ENCODE data around the gene PEBP1.
"Not testable (repeated sequence)": the region's sequence is repeated elsewhere in the genome, so short reads cannot be mapped to it uniquely, and the experiment has no call there.

PEBP1 gene

DNA sequence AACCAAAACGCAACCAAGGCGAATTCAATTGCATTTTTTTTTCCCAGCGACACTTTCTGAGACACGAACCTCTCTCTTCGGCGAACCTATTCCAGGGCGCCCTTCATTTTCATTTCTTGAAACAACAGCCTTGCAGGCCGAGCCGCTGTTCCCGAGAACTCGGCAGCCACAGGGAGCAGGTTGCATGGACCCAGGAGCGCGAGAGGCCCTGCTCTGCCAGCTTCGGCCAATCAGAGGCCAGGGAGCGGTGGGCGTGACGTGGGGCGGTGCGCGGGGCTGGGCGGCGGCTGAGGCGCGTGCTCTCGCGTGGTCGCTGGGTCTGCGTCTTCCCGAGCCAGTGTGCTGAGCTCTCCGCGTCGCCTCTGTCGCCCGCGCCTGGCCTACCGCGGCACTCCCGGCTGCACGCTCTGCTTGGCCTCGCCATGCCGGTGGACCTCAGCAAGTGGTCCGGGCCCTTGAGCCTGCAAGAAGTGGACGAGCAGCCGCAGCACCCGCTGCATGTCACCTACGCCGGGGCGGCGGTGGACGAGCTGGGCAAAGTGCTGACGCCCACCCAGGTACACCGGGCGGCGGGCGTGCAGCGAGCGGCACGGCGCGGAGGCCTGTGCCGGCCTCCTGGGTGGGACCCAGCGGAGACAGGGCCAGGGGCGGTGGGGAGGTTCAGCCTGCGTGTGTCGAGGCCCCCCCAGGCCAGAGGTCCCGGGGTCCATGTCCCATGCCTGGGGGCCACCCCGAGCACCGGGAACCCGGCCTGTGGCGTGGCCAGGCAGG, at the start of gene PEBP1:
TSS of gene PEBP1 (plus strand) at position 337 of the 771 bp plus-strand sequence. CDS start at position 423, 86 bp downstream.
- DNase-seq, result peak; percentile 27

DNA sequence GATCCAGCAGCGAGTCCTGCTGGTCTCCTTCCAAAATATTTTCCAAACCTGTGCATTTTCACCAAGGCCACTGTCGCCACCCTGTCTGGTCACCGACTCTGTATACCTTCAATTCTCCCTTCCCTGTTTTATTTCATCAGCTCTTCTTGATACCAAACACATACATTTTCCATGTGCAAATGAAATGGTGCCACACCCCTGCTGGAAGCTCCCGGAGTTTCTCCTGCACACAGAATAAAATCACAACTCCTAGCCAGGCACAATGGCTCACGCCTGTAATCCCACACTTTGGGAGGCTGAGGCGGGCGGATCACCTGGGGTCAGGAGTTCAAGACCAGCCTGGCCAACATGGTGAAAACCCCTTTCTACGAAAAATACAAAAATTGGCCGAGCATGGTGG, 46.1 kb upstream of the PEBP1 start:
- DNase-seq, result no peak

DNA sequence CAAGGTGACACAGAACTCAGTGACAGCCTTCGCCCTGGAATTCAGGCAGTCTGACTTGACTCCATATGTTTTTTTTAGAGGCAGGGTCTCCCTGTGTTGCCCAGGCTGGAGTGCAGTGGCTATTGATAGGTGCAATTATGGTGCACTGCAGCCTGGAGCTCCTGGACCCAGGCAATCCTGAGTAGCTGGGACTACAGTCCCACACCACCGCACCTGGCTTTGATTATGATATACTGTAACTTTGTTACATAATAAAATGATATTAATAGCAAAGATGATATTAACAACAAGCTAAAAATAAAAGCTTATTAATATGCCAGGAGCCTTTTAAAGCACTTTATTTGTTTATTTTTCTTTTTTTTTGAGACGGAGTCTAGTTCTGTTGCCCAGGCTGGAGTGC, 41.9 kb upstream of the PEBP1 start:
- no peak for DNase-seq

DNA sequence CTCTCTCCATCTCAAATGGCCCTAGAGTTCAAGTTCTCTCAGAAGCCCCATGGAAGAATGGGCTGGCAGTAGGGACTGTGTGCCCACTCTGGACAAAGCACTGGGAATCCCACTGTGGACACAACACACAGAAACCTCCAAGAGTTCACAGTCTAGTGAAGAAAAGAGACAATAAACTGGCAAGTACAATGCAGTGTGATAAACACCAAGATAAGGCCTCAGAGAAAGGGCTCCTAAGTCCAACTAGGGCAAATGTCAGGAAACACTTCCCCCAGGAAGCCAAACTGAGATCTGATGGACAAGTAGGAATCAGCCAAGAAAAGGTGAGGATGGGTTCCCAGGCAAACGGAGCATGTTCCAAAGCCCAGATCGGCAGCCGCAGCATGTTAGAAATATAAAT, 37.5 kb upstream of the PEBP1 start:
- no peak for DNase-seq

DNA sequence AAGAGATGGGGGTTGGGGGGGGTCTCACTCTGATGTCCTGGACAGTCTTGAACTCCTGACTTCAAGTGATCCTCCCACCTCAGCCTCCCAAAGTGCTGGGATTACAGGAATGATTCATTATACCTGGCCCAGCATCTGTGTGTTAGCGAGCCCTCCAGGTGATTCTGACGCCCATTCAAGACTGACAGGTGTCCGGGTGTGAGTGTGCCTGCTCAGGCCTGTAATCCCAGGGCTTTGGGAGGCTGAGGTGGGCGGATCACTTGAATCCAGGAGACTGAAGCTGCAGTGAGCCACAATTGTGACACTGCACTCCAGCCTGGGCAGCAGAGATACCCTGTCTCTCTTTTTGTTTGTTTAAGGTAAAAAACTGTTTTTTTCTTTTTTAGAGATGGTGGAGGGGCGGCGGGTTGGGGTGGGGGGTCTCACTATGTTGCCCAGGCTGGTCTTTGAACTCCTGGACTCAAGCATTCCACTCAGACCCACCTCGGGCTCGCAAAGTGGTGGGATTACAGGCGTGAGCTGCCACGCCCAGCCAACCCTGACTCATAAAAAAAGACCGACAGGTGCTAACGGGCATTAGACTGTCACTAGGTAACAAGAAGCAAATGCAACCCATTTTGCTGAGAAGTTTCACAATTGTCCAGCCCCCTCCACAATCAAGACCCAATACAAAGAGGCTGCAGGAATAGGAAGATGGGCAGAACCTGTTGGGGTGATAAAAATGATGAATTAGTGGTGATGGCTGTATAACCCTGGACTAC, 36.8 kb upstream of the PEBP1 start:
- DNase-seq, result no peak

DNA sequence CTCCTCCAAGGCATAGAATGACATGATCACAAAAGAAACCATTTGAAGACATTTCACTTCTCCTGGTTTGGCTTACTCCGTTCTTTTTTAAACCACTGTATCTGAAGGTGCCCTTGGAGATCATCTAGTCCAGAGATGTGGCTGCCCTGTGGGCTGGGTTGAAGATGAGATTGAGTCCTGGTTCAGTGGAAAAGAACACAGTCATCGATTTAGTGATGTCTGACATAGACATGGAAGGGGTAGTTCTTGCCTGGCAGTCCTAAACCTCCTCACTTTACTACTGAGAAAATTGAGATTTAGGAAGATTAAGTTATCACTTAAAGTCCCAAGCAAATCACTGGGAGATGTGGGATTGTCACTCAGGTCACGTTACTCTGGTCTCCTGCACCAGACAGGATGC, 34.9 kb upstream of the PEBP1 start:
- no peak for DNase-seq

DNA sequence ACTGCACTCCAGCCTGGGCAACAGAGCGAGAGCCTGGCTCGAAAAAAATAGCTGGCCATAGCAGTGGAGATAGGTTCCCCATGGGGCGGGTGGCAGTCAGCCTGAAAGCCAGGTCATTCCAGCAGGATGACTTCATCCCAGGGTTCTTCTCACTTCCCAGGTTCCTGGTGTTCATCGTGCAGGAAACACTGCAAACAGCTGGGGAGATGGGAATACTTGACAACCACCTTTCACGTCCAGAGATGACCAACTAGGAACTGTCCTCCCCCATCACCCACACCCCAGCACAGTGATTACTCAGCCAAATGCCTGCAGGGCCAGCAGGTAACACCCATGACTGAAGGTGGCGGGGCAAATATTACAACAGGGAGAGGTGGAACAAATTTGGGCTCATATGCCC, 33.9 kb upstream of the PEBP1 start:
- no peak for DNase-seq

DNA sequence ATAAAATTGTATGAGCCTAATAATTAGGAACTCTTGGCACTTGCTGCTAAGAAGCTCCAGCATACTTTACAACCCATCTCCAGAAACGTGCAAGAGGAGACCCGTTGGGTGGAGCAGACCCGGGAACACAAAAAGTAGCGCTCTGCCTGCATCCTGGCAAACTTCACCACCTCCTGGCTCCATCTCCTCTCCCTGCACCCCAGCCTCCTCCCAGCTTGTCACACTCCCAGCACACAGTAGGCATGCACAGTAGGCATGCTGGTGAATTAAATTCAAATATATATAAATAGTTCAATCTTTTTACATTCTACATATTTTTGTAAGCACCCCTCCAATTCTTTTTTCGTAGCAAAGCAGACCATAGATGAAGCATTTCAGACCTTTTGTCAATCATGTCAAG, 33.3 kb upstream of the PEBP1 start:
- no peak for DNase-seq

DNA sequence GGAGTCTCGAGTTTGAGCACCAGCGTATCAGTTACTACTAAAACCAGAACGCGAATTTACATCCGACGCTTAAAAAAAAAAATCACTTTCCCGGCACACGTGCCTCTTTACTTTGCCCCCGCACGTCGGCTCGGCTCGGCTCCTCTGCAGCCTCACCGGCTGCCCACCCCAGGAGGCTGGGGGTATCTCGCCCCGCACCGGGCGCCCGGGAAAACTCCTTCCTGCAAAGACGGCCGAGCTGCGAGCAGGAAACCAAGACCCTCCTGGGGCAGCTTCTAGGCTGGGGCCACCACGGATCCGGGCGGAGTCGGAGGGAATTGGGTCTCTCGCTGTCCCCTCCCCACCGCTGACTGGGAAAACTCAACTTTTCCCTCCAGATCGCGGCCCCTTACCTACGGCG, 32.7 kb upstream of the PEBP1 start:
- DNase-seq, result no peak

DNA sequence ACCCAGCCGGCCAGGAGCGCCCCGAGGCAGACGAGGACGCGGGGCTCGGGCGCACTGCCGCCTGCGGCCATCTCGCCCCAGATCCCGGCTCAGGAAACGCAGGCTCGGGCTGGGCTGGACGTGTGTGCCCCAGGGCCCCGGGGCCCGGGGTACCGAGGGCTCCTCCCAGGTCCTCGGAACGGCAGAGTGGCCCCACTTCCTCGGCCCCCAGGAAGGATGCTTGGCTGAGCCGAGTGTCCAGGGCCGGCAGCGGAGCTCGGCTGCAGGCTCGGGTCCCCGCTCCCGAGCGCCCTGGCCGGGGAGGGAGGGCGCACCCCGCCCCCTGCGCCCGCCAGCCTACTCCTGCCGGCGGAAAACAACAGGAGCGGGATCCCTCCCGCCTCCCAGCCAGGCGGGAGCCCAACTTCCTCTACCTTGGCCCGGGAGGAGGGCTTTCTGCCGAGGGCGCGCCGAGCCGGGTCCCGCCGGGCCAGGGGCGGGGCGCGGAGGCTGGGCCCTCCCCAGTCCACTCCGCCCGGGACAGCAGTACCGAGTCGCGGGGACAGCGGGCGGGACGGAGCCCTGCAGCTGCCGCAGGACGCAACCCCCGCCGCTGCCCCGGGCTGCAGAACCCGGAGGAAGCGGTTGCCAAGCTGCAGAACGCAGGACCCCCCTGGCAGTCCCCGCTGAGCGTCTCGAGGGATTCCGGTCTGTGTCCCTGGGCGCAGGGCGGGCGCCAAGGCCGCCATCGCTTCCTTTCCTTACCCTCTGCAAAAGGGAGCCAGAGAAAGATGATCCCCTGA, 32.1 kb upstream of the PEBP1 start, which contains the start of gene VSIG10:
TSS of gene VSIG10 (minus strand) at position 411 of the 782 bp plus-strand sequence. CDS start at position 71, 340 bp downstream.
- no peak for DNase-seq

DNA sequence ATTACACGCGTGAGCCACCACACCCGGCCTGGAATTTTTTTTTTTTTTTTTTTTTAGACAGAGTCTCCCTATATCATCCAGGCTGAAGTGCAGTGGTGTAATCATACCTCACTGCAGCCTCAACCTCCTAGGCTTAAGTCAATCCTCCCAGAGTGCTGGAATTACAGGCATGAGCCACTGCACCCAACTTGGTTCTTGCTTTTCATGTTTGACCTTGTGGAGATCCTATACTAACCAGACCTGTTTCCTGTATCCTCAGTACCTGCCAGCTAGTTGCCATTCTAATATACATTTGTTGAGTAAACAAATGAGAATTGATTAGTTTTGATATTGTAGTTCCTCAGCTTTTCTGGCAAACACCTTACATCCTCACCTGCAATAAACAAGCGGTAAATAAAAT, 28.9 kb upstream of the PEBP1 start:
- no peak for DNase-seq

DNA sequence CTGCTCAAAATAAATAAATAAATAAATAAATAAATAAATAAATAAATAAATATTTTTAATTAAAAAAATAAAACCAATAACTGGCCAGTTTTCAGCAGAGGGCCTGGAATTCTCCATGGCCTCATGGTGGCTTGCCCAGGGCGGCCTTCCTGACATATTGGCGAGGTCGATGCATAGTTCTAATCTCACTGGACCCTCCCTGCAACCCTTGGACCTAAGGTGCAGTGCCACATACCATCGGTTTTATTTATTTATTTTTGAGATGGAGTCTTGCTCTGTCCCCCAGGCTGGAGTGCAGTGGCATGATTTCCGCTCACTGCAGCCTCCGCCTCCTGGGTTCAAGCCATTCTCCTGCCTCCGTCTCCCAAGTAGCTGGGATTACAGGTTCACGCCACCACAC, 28.2 kb upstream of the PEBP1 start:
- no peak for DNase-seq

DNA sequence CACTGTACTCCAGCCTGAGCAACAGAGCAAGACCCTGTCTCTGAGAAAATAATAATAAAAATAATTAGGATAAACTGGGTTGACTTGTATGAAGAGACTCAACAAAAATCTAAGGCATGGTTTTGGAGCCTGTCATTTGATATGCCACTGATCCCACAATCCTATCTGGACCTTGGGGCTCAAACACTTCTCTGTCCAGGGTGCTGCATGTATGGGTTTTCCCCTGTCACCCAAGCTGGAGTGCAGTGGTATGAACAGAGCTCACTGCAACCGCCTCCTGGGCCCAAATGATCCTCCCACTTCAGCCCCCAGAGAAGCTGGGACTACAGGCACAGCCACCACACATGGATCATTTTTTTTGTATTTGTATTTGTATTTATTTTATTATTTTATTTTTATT, 26.8 kb upstream of the PEBP1 start:
- no peak for DNase-seq

DNA sequence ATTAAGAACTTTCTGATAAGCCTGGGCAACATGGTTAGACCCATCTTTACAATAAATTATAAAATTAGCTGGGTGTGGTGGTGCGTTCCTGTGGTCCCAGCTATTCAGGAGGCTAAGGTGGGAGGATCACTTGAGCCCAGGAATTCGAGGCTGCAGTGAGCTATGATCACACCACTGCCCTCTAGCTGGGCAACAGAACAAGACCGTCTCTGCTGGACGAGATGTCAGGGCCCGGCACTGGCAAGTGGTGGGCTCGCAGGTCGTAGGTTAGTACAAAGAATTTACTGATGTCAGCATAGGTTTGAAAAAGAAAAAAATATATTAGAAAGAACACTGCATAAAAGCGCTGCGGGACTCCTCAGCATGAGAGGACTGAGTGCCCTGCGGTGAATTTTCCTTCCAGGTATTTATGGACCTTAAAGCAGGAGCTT, 16.5 kb upstream of the PEBP1 start:
- DNase-seq, result no peak

DNA sequence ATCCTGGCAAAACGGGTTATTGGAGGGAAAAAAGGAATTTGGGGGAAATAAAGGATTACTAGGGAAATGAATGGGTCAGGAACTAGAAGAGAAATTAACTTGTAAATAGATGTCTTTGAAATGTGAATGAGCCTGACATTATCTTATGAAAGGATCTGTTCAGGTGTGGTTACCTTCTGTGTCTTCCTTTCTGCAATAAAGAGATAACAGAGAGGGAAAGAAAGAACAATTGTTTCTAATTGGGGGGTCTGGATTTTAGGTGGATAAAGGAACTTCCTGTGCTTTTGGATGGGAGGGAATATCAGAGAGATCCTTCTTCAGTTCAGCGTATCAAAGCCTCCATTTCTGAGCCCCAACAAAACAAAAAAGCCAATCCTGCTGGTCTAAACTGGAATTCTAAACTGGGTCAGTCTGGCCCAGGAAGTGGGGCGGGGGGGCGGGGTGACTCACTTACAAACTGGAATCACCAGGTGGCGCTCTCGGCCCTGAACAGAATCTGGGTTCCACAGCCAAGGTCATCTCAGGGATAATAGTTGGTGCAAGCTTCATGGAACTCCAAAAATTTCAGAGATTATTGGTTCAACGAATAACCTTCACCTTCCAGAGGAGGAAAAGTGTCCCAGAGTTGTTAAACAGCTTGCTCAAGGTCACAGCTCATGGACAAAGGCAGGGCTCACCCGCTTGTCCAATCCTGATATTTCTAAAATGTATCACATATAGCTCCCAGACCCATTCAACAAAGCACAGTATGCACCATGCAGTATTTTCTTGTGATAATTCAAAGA, 15.2 kb upstream of the PEBP1 start:
- DNase-seq, result no peak

DNA sequence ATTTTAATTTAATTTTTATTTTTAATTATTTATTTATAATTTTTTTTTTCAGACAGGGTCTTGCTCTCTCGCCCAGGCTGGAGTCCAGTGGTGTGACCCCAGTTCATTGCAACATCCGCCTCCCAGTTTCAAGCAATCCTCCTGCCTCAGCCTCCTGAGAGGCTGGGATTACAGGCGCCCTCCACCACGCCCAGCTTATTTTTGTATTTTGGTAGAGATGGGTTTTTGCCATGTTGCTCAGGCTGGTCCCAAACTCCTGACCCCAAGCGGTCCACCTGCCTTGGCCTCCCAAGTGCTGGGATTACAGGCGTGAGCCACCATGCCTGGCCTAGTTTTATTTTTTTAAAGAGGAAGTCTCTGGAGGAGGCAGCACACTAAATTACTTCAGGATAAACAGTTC, 13.7 kb upstream of the PEBP1 start:
- DNase-seq, result no peak

DNA sequence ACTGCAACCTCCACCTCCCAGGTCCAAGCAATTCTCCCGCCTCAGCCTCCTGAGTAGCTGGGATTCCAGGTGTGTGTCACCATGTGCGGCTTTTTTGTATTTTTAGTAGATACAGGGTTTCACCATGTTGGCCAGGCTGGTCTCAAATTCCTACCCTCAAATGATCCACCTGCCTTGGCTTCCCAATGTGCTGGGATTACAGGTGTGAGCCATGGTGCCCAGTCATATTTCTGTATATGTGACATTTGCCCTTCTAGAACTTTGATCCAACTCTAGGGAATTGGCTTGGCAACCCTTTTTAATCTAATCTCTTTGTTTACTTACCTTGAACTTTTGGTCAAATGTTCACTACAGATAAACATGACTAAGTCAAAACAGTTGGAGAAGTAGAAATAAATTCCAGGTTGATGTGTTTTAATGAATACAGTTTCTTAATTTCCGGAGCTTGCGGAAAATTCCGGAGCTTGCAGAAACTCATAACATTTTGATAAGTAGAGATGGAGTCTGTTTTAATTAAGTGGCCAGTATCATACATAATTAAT, 11.5 kb upstream of the PEBP1 start:
- no peak for DNase-seq

DNA sequence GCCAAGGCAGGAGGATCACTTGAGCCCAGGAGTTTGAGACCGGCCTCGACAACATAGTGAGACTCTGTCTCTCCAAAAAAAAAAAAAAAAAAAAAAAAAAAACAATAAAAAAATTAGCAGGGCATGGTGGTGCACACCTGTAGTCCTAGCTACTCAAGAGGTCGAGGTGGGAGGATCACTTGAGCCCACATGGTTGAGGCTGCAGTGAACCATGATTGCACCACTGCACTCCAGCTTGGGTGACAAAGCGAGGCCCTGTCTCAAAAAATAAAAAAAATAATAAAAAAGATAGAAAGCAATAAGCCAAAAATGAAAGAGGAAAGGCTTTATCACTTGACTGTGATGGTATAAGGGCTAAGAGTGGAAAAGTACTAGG, 10.2 kb upstream of the PEBP1 start:
- DNase-seq, result no peak

DNA sequence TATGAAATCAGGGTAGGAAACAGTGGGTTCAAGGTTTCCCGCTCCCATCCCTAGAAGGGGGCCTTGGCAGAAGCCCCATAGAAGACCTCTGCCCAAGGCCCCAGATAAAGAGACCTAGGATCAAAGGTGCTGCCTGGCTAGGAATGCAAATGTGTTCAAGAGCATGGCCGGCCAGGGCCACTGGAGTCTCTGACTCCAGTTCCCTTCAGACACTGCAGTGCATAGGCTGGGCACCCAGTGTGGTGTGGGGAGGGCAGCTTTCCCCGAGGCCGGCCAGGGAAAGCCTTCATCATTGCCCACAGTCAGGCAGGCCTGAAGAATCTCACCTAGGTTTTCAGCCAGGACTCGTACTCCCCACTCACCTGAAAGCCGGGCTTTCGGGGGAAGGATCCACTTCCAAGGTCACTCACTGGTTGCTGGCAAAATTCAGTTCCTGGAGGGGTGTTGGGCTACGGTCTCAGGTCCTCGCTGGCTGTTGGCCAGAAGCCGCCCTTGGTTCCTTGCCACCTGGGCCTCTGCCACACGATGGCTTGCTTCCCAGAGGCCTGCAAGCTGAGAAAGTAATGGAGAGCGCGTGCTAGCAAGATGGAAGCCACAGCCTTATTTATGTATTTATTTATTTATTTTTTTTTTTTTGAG, 9.7 kb upstream of the PEBP1 start:
- DNase-seq, result no peak

DNA sequence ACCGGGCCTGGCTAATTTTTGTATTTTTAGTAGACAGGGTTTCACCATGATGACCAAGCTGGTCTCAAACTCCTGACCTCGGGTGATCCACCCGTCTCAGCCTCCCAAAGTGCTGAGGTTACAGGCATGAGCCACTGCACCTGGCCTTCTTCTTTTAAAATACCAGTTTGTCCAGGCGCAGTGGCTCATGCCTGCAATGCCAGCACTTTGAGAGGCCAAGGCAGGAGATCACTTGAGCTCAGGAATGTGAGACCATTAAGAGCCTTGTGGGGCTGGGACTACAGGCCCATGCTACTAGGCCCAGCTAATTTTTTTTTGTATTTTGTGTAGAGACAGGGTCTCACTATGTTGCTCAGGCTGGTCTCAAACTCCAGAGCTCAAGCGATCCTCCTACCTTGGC, 8.1 kb upstream of the PEBP1 start:
- DNase-seq, result no peak

DNA sequence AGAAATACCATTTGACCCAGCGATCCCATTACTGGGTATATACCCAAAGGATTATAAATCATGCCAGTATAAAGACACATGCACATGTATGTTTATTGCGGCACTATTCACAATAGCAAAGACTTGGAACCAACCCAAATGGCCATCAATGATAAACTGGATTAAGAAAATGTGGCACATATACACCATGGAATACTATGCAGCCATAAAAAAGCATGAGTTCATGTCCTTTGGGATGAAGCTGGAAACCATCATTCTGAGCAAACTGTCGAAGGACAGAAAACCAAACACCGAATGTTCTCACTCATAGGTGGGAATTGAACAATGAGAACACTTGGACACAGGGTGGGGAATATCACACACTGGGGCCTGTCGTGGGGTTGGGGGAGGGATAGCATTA, 6.5 kb upstream of the PEBP1 start:
- DNase-seq, result not testable (repeated sequence)

DNA sequence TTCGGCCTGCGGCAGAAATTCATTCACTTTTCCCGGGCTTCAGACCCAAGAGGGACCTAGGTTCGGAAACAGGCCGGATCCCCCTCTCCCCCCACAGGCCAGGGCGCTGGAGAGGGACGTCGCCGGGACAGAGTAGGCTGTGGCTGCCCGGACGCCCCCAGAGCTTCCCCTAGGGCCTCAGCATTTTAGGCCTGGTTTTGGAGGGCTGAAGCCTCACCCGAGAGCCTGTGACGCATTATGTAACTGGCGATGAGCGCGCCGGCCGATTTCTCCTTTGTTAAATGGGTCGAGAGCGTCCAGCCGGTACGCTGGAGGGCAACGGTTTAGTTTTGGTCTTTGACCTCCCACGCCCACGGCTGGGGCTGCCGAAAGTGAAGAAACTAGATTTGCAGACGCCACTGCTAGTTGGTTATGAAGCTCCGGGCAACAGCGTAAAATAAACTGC, 657 bp downstream of the PEBP1 start:
- DNase-seq, result no peak
